ENCODE data around the gene RNGTT.

The RNGTT gene

DNA sequence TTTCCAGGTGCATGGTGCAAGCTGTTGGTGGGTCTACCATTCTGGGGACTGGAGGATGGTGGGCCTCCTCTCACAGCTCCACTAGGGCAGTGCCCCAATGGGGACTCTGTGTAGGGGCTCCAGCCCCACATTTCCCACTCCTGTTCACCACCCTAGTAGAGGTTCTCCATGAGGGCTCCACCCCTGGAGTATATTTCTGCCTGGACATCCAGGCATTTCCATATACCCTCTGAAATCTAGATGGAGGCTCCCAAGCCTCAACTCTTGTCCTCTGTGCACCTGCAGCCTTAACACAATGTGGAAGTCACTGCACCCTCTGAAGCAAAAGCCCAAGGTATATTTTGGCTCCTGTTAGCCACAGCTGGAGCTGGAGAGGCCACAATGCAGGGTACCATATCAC is 393.5 kb downstream of the RNGTT start:
- no peak for TF ChIP-seq TAF1 (IDR thresholded peaks at IDR 0.05; ENCODE audit: low read depth, low read length)
- no peak for TF ChIP-seq PAX5 (IDR thresholded peaks at IDR 0.05; ENCODE audit: insufficient read depth, low read length, severe bottlenecking)
- no peak for TF ChIP-seq SPI1 (IDR thresholded peaks at IDR 0.05; ENCODE audit: low read depth, low read length)
- no peak for TF ChIP-seq POLR2A (IDR thresholded peaks at IDR 0.05; ENCODE audit: low read depth, low read length)
- no peak for TF ChIP-seq POLR2AphosphoS5 (IDR thresholded peaks at IDR 0.05; ENCODE audit: low read depth, low read length)
- TF ChIP-seq POU2F2 (IDR thresholded peaks at IDR 0.05; ENCODE audit: low read depth, low read length), result no peak
- no peak for FAIRE-seq
- no peak for DNase-seq (ENCODE audit: insufficient read length, low spot score)

- TF ChIP-seq POLR2A (IDR thresholded peaks at IDR 0.05; ENCODE audit: low read depth, low read length) (no peak), POU2F2 (IDR thresholded peaks at IDR 0.05; ENCODE audit: low read depth, low read length) (no peak), PAX5 (IDR thresholded peaks at IDR 0.05; ENCODE audit: insufficient read depth, low read length, severe bottlenecking) (no peak), TAF1 (IDR thresholded peaks at IDR 0.05; ENCODE audit: low read depth, low read length) (no peak), POLR2AphosphoS5 (IDR thresholded peaks at IDR 0.05; ENCODE audit: low read depth, low read length) (no peak), SPI1 (IDR thresholded peaks at IDR 0.05; ENCODE audit: low read depth, low read length) (no peak)
- DNase-seq (ENCODE audit: insufficient read length, low spot score) (no peak), FAIRE-seq (no peak)
These were observed 395.7 kb downstream of the RNGTT start for GRCh38 chr6:88567696-88568095.

DNA sequence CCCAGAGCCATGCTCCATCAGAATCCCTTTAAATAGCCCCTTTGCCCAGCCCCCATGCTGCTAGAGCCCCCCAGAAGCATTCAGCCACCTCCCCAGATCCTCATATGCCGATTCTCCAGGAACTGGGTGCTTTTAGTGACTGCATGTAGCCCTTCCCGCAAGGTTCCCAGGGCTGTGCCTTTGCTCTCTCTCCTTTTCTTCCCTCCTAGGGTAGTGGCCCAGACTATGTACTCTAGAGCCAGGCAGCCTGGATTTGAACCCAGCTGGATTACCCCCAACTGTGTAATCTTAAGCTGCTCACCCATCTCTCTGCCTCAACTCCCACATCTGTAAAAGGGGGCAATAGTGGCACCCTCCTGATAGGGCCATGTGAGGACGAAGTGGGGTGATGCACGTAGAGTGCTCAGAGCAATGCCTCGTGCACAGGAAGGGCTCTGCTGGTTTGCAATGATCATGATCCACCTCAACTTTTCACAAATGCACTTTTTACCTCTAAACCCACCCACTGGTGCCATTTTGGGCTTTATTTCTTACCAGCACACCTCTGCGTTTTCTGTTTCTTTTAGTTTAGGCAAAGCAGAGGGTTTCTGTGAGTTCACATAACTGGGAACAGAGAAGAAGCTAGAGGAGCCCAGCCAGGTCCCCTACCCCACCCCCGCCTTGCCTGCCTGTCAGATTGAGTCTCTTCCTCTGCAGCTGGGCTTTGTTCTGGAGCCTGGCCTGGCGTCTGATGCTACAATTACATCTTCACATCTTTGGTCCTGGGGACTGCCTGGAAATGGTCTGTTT is 396.5 kb downstream of the RNGTT start:
- DNase-seq (ENCODE audit: insufficient read length, low spot score), result peak; percentile 43
- peak; percentile 74 for FAIRE-seq
- no peak for TF ChIP-seq POLR2A (IDR thresholded peaks at IDR 0.05; ENCODE audit: low read depth, low read length)
- peak; percentile 48; the same call in 1 of the 2 replicates for TF ChIP-seq POU2F2 (IDR thresholded peaks at IDR 0.05; ENCODE audit: low read depth, low read length)

DNA sequence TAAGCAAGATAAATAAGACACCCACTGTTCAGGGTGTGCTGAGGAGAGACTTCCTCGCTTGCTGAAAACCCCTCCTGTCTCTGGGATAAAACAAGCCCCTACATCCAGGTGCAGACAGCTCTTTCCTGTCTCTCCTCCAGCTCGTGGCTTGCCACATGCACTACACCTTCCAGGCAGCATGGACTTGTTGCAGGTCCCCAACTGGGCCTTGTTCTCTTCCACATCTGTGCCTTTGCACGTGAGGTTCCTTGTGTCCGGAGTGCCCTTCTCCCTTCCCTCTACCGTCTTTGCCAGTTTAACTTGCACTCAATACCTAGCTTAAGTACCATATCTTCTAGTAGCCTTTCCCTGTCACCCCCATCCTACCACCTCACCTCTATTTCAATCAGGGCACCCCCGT is 397.6 kb downstream of the RNGTT start:
- no peak for TF ChIP-seq PAX5 (IDR thresholded peaks at IDR 0.05; ENCODE audit: insufficient read depth, low read length, severe bottlenecking)
- no peak for TF ChIP-seq TAF1 (IDR thresholded peaks at IDR 0.05; ENCODE audit: low read depth, low read length)
- no peak for TF ChIP-seq POU2F2 (IDR thresholded peaks at IDR 0.05; ENCODE audit: low read depth, low read length)
- TF ChIP-seq SPI1 (IDR thresholded peaks at IDR 0.05; ENCODE audit: low read depth, low read length), result no peak
- TF ChIP-seq POLR2AphosphoS5 (IDR thresholded peaks at IDR 0.05; ENCODE audit: low read depth, low read length), result no peak
- no peak for TF ChIP-seq POLR2A (IDR thresholded peaks at IDR 0.05; ENCODE audit: low read depth, low read length)
- DNase-seq (ENCODE audit: insufficient read length, low spot score), result no peak
- no peak for FAIRE-seq

GRCh38 chr6:88565409-88565811 is 398.0 kb downstream of the RNGTT start:
- no peak for DNase-seq (ENCODE audit: insufficient read length, low spot score)
- FAIRE-seq, result no peak
- TF ChIP-seq TAF1 (IDR thresholded peaks at IDR 0.05; ENCODE audit: low read depth, low read length) (no peak), POU2F2 (IDR thresholded peaks at IDR 0.05; ENCODE audit: low read depth, low read length) (no peak), SPI1 (IDR thresholded peaks at IDR 0.05; ENCODE audit: low read depth, low read length) (no peak), POLR2A (IDR thresholded peaks at IDR 0.05; ENCODE audit: low read depth, low read length) (no peak), PAX5 (IDR thresholded peaks at IDR 0.05; ENCODE audit: insufficient read depth, low read length, severe bottlenecking) (no peak), POLR2AphosphoS5 (IDR thresholded peaks at IDR 0.05; ENCODE audit: low read depth, low read length) (no peak)

DNA sequence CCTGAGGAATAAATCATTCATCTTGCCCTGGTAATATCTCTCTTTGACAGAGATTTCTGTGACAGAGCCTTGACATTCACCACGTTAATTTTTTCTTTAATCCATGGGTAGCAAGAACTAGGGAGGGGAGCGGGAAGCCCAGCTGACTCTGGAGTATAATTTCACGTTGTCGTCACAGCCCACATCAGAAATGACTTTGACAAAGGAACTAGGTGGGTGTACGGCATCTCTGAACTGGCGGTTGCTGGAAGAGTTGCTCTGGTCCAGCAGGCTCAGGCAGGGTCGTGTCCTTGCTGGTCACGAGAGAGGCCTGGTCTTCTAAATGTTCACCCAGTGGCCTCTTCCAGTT is 400.2 kb downstream of the RNGTT start:
- DNase-seq (ENCODE audit: insufficient read length, low spot score) (no peak), FAIRE-seq (no peak)
- TF ChIP-seq POLR2AphosphoS5 (IDR thresholded peaks at IDR 0.05; ENCODE audit: low read depth, low read length) (no peak), POU2F2 (IDR thresholded peaks at IDR 0.05; ENCODE audit: low read depth, low read length) (no peak), PAX5 (IDR thresholded peaks at IDR 0.05; ENCODE audit: insufficient read depth, low read length, severe bottlenecking) (no peak), TAF1 (IDR thresholded peaks at IDR 0.05; ENCODE audit: low read depth, low read length) (no peak), SPI1 (IDR thresholded peaks at IDR 0.05; ENCODE audit: low read depth, low read length) (no peak), POLR2A (IDR thresholded peaks at IDR 0.05; ENCODE audit: low read depth, low read length) (no peak)

DNA sequence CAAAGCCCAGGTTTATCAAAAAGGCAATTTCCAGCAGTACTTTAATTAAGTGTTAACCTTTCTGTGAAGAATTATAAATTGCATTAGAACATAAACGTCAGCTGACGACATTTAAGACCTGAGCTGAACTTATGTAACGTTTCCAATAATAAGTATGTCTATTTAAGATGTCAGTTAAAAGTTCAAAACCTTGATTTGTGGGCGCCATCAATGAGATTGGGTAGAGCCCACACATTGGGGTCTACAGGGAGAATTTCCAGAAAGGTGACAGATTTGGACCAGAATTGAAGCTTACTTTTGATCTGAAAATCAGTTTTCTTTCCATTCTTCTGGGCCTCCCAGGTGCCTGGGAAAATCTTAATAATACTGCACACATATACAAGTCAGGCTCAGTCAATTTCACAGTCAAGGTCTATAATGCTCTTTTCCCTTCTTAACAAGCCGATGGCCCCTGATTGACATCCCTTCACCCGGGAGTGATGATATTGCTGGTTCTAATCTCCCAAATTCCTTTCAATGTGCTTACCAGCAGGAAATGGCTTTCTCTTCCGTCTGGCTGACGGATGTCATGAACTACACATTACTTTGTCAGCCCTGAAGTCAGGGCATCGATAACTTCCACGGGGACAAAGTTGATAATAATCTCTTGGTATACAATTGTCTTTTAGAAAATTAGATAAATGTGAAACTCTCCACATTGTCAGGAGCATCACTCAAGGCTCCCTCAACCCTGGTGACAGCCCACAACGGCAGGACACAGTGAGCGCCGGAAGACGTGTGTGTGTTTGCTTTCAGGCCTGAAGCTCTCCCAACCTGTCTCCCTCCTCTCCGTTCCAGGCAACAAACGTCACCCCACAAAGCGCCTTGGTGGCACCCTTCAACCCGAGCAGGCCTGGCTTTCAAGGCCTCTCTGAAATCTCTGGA is 400.8 kb downstream of the RNGTT start:
- FAIRE-seq, result no peak
- TF ChIP-seq POLR2AphosphoS5 (IDR thresholded peaks at IDR 0.05; ENCODE audit: low read depth, low read length) (no peak), PAX5 (IDR thresholded peaks at IDR 0.05; ENCODE audit: insufficient read depth, low read length, severe bottlenecking) (no peak), TAF1 (IDR thresholded peaks at IDR 0.05; ENCODE audit: low read depth, low read length) (no peak), SPI1 (IDR thresholded peaks at IDR 0.05; ENCODE audit: low read depth, low read length) (no peak), POLR2A (IDR thresholded peaks at IDR 0.05; ENCODE audit: low read depth, low read length) (no peak), POU2F2 (IDR thresholded peaks at IDR 0.05; ENCODE audit: low read depth, low read length) (no peak)
- no peak for DNase-seq (ENCODE audit: insufficient read length, low spot score)

DNA sequence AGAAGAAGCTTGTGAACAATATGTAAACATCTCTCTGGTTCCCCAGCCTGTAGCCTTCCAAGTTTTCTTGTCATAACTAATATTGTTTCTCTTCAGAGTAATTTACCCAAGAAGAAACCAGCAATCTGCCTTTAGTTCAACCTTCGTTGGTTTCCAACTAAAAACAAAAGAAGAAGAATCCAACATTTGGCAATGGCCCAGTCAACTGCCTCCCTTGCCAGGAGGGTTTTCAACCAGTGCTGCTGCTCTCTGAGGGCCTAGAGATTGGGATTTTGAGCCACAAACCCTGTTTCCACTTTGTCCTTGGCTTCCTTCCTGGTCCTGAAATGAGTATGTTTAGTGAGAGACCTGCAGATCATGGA is 401.5 kb downstream of the RNGTT start:
- FAIRE-seq (no peak), DNase-seq (ENCODE audit: insufficient read length, low spot score) (no peak)
- no peak for TF ChIP-seq PAX5 (IDR thresholded peaks at IDR 0.05; ENCODE audit: insufficient read depth, low read length, severe bottlenecking)
- TF ChIP-seq SPI1 (IDR thresholded peaks at IDR 0.05; ENCODE audit: low read depth, low read length), result no peak

DNA sequence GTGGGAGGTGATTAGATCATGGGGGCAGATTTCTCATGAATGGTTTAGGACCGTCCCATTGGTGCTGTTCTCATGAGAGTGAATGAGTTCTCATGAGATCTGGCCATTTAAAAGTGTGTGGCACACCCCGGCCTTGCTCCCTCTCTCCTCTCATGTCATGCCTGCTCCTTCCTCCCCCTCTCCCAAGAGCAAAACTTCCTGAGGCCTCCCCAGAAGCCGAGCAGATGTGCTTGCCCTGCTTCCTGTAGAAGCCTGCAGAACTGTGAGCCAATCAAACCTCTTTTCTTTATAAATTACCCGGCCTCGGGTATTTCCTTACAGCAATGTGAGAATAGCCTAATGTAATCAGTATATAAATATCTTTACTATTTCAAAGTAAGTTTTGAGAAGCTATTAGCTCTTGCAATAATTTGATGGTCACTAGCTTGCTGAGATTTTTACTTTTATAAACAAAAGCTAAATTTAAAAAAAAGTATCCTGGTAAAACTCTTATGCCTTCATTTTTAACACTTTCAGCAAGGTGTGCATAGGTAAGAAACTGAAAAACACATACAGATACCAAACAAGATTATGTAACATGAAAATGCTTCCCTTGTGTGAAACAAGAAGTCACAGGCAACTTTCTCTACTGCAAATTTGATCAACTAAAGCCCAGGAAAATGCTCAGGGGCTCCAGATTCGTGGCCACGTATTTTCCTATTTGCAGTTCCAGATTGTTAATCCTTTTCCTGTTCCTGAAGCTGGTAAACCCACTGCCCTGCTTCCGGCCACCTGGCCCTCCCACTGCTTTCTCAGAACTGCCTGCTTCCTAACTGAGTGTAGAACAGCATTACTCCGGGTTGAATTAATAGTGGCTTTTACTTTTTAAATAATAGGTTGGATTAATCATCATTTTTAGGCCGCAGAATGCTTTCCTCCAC is 402.1 kb downstream of the RNGTT start:
- TF ChIP-seq POLR2AphosphoS5 (IDR thresholded peaks at IDR 0.05; ENCODE audit: low read depth, low read length) (no peak), POU2F2 (IDR thresholded peaks at IDR 0.05; ENCODE audit: low read depth, low read length) (no peak), PAX5 (IDR thresholded peaks at IDR 0.05; ENCODE audit: insufficient read depth, low read length, severe bottlenecking) (no peak), POLR2A (IDR thresholded peaks at IDR 0.05; ENCODE audit: low read depth, low read length) (no peak), TAF1 (IDR thresholded peaks at IDR 0.05; ENCODE audit: low read depth, low read length) (no peak), SPI1 (IDR thresholded peaks at IDR 0.05; ENCODE audit: low read depth, low read length) (no peak)
- DNase-seq (ENCODE audit: insufficient read length, low spot score) (no peak), FAIRE-seq (peak; percentile 16)

All from GM12891 (cell line).